ENCODE data around the gene TRABD.

Gene TRABD

GRCh38 chr22:50244420-50245213 is 58.9 kb downstream of the TRABD start, which contains the start of gene TUBGCP6:
Gene TUBGCP6, minus strand, starts transcription at chr22:50245023. Its CDS starts 564 bp downstream, at chr22:50244459.
- H3K27ac ChIP-seq: peak within 1 kb of the TSS; percentile 80
- no peak for TF ChIP-seq CTCF (conservative IDR thresholded peaks at IDR 0.05)

GRCh38 chr22:50245214-50246072 is 59.7 kb downstream of the TRABD start:
- TF ChIP-seq CTCF (conservative IDR thresholded peaks at IDR 0.05): no peak
- H3K27ac ChIP-seq: peak overlapping the region; percentile 80

GRCh38 chr22:50246242-50247175 is 60.8 kb downstream of the TRABD start:
- peak overlapping the region; percentile 80 for H3K27ac ChIP-seq
- no peak for TF ChIP-seq CTCF (conservative IDR thresholded peaks at IDR 0.05)

GRCh38 chr22:50247748-50248147 is 62.0 kb downstream of the TRABD start:
- TF ChIP-seq CTCF (conservative IDR thresholded peaks at IDR 0.05): no peak
- H3K27ac ChIP-seq: peak overlapping the region; percentile 80

GRCh38 chr22:50248196-50249081 is 62.7 kb downstream of the TRABD start:
- peak overlapping the region; percentile 80 for H3K27ac ChIP-seq
- TF ChIP-seq CTCF (conservative IDR thresholded peaks at IDR 0.05): no peak

Data from VCaP (cell line).